SHP77 treated with DMSO at 0.1 percent for 48 hours (cell line): ENCODE data around the gene ZNF763.
"Not testable (repeated sequence)": the region's sequence is repeated elsewhere in the genome, so short reads cannot be mapped to it uniquely, and the experiment has no call there.

Experiments
- DNase-seq: peaks from one replicate; lab custom pipeline; 2025; lab: John Stamatoyannopoulos, UW

ZNF763 gene

GRCh38 chr19:11964858-11965645 is at the start of gene ZNF763:
TSS of gene ZNF763 (plus strand) at chr19:11965040. CDS start at chr19:11965209, 169 bp downstream.
- DNase-seq = peak; percentile 89

DNA sequence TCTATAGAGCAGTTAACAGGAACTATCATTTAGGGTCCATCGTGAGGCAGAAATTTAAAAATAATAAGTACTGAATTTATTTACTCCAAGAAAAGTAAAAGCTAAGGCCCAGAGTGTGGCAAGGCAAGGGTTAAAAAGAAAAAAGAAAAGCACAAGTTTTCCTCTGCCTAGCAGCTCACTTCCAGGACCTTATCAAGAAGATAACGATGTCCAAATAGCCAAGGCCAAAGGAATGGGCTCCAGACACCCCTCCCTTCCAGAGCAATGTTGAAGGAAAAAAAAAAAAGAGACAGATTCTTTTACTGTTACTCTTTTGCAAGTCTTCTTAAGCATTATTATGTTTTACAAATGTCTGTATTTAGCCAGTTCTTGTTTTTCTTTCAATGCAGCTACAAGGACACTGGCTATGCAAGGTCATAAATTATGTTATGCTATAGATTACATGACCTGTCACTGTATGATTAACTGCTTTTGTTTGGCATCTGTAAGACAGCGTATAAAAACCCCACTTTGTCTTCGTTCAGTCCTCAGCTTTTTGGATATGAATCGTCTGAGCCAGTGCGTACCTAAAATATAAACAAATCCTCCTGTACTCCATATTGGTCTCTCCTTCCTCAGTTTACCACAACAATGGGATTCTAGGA is 42.9 kb upstream of the ZNF763 start:
- no peak for DNase-seq

GRCh38 chr19:11924886-11925650 is 39.8 kb upstream of the ZNF763 start, which contains the start of gene ZNF700:
TSS of gene ZNF700 (plus strand) at chr19:11925107. CDS start at chr19:11925211, 104 bp downstream.
- DNase-seq = peak; percentile 83

- not testable (repeated sequence) for DNase-seq
These were observed 39.1 kb upstream of the ZNF763 start for GRCh38 chr19:11925651-11926187.

GRCh38 chr19:11927227-11927626 is 37.6 kb upstream of the ZNF763 start:
- no peak for DNase-seq

GRCh38 chr19:11931051-11931450 is 33.8 kb upstream of the ZNF763 start:
- no peak for DNase-seq

DNA sequence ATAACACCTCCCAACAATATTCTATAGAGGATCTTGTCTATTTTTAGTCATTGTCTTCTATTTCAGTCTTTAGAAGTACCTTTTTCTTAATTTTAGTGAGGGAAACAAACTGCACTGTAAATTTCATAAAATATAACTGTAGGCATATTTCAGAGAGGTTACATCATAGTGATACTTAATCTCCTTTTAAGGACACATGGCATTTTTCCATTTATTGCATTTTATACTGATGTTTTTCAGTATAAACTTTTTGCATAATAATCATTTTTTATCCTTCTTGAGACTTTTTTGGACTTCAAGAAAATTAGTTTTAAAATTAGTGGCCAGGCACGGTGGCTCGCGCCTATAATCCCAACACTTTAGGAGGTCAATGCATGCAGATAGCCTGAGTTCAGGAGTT is 33.3 kb upstream of the ZNF763 start:
- no peak for DNase-seq

DNA sequence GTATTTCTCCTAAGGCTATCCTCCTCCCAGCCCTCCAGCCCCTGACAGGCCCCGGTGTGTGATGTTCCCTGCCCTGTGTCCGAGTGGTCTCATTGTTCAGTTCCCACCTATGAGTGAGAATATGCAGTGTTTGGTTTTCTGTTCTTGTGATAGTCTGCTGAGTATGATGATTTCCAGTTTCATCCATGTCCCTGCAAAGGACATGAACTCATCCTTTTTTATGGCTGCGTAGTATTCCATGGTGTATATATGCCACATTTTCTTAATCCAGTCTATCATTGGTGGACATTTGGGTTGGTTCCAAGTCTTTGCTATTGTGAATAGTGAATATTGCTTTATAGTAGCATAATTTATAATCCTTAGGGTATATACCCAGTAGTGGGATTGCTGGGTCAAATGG is 29.0 kb upstream of the ZNF763 start:
- not testable (repeated sequence) for DNase-seq

DNA sequence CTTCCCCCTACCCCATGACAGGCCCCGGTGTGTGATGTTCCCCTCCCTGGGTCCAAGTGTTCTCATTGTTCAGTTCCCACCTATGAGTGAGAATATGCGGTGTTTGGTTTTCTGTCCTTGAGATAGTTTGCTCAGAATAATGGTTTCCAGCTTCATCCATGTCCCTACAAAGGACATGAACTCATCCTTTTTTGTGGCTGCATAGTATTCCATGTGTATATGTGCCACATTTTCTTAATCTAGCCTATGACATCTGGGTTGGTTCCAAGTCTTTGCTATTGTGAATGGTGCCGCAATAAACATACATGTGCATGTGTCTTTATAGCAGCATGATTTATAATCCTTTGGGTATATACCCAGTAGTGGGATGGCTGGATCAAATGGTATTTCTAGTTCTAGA is 26.5 kb upstream of the ZNF763 start:
- not testable (repeated sequence) for DNase-seq

GRCh38 chr19:11941361-11941887 is 23.4 kb upstream of the ZNF763 start:
- not testable (repeated sequence) for DNase-seq

DNA sequence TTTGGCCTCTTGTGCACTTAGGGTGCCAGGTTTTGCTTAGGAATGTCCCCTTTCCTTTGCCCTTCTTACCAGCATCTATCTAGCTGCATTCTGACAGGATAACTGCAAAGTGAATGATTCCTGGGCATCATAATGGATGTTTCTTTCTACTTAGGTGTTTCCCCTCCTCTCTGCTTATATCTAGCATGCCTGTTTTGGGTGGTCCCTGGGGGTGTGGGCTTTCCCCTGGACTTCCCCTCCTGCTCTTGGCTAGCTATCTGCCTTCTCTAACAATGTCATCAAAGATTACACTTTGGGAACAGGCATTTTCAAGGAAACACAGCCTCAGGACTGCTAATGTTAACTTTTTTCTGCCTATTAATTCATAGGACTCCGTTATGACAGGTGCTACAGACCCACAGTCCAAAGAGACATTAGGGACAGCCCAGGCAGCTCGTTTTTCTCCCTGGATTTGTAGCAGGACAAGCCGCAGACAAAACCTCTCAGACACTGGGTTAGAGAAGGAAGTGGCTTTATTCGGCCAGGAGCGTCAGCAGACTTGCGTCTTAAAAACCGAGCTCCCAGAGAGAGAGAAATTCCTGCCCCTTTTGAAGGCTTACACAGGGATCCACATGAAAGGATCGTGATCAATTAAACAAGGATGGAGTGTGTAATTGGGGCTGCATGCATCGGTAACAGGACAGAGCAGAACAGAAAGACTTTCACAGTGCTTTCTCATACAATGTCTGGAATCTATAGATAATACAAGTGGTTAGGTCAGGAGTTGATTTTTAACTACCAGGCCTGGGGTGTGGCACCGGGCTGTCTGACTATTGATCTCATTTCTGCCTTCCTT is 22.6 kb upstream of the ZNF763 start:
- no peak for DNase-seq

GRCh38 chr19:11942843-11943108 is 22.1 kb upstream of the ZNF763 start:
- DNase-seq = no peak

- no peak for DNase-seq
These were observed 20.2 kb upstream of the ZNF763 start for GRCh38 chr19:11944656-11945055.

DNA sequence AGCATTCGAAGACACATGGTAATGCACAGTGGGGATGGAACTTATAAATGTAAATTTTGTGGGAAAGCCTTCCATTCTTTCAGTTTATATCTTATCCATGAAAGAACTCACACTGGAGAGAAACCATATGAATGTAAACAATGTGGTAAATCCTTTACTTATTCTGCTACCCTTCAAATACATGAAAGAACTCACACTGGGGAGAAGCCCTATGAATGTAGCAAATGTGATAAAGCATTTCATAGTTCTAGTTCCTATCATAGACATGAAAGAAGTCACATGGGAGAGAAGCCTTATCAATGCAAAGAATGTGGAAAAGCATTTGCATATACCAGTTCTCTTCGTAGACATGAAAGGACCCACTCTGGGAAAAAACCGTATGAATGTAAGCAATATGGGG is 16.2 kb upstream of the ZNF763 start:
- DNase-seq = no peak

DNA sequence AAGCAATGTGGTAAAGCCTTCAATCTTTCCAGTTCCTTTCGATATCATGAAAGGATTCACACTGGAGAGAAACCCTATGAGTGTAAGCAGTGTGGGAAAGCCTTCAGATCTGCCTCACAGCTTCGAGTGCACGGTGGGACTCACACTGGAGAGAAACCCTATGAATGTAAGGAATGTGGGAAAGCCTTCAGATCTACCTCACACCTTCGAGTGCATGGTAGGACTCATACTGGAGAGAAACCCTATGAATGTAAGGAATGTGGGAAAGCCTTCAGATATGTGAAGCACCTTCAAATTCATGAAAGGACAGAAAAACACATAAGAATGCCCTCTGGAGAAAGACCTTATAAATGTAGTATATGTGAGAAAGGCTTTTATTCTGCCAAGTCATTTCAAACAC is 15.6 kb upstream of the ZNF763 start:
- DNase-seq = no peak

DNA sequence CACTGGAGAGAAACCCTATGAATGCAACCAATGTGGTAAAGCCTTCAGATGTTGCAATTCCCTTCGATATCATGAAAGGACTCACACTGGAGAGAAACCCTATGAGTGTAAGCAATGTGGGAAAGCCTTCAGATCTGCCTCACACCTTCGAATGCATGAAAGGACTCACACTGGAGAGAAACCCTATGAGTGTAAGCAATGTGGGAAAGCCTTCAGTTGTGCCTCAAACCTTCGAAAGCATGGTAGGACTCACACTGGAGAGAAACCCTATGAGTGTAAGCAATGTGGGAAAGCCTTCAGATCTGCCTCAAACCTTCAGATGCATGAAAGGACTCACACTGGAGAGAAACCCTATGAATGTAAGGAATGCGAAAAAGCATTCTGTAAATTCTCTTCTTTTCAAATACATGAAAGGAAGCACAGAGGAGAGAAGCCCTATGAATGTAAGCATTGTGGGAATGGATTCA is 15.2 kb upstream of the ZNF763 start:
- DNase-seq = not testable (repeated sequence)

GRCh38 chr19:11950312-11950711 is 14.5 kb upstream of the ZNF763 start:
- DNase-seq = no peak

- DNase-seq = peak; percentile 42
These were observed 1.1 kb upstream of the ZNF763 start for GRCh38 chr19:11963566-11964355.

DNA sequence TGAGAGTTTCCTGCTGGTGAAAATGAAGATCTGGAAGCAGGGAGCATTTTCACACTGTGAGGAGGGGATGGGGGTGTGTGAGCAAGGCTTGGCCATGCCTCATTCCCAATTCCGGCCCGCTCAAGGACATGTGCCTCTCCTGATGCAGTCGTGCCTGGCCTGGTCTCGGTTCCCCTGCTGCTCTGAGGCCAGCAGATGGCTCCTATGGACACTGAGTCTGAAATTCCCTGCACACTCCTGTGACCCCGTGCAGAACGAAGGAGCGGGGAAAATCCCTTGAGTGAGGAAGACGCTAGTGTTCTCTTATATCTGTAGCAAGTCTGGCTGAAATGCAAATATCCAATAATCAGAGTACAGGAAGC is 363 bp upstream of the ZNF763 start:
- no peak for DNase-seq

- no peak for DNase-seq
These were observed 5.3 kb downstream of the ZNF763 start for GRCh38 chr19:11970174-11970573.

GRCh38 chr19:11971041-11971440 is 6.2 kb downstream of the ZNF763 start:
- DNase-seq = no peak
